ENCODE results near the gene ARFGAP1.
"Not testable (repeated sequence)": the region's sequence is repeated elsewhere in the genome, so short reads cannot be mapped to it uniquely, and the experiment has no call there.

- not testable (repeated sequence) for TF ChIP-seq ARNT (IDR thresholded peaks at IDR 0.05); PKNOX1 (IDR thresholded peaks at IDR 0.05); SUZ12 (IDR thresholded peaks at IDR 0.05); FOXK2 (IDR thresholded peaks at IDR 0.05); CTBP1 (IDR thresholded peaks at IDR 0.05; ENCODE audit: borderline replicate concordance); BHLHE40 (IDR thresholded peaks at IDR 0.05; ENCODE audit: borderline replicate concordance); FOXM1 (IDR thresholded peaks at IDR 0.05; ENCODE audit: borderline replicate concordance); ELF4 (IDR thresholded peaks at IDR 0.05); HDGF (IDR thresholded peaks at IDR 0.05; ENCODE audit: borderline replicate concordance); L3MBTL2 (conservative IDR thresholded peaks at IDR 0.05); NFRKB (IDR thresholded peaks at IDR 0.05); TARDBP (IDR thresholded peaks at IDR 0.05)
Measured at GRCh38 chr20:63305933-63306672, 33.5 kb downstream of the ARFGAP1 start.
